SK-N-SH (cell line): ENCODE results near the gene POLR1E. TPM values are rescaled to one million over a fixed set of nuclear protein-coding genes. Genes with fewer than 3 reads are reported as not detected.

Experiments used
- CTCF ChIA-PET: fragments of 300-600, 350-600 bp; formaldehyde crosslinking; extraction: SDS; loops from one replicate; lab custom pipeline; 2021; lab: Yijun Ruan, JAX
- POLR2A ChIA-PET: fragments of 350-600 bp; sonication (Branson Sonifier 250); formaldehyde crosslinking; extraction: SDS; loops from one replicate; lab custom pipeline; 2020; ENCODE audit warnings: antibody characterized with exemption, inconsistent platforms; lab: Yijun Ruan, JAX
- DNase-seq: peaks from one replicate; pipeline ENCODE4 v3.0.0; 2012
- H2AFZ ChIP-seq: fragments of 200-600 bp; sonication (generic); 2 replicates; pipeline ENCODE4 v1.8.1; 2016; ENCODE audit warnings: antibody characterized with exemption, mild to moderate bottlenecking, low read depth
- H3F3A ChIP-seq: fragments of 200-600 bp; sonication (generic); replicated peaks from 2 replicates; pipeline ENCODE3; 2016; ENCODE audit warnings: antibody characterized with exemption, mild to moderate bottlenecking; ENCODE audit not compliant: insufficient read depth
- H3K27ac ChIP-seq, 2 experiments: fragments of 200-500 bp in 1 of 2; fragments of 200-600 bp in 1 of 2; sonication (Bioruptor generic) in 1 of 2; sonication (generic), shearing (Covaris generic) in 1 of 2; 2 replicates each; pipeline versions ENCODE4 v1.5.1 to v1.6.1; 2014 to 2016; ENCODE audit warnings: low read depth in 2 of 2, inconsistent platforms in 1 of 2, low read length in 1 of 2, mild to moderate bottlenecking in 1 of 2, mixed read lengths in 1 of 2
- H3K27me3 ChIP-seq: fragments of 200-600 bp; sonication (generic), shearing (Covaris generic); 2 replicates; pipeline ENCODE4 v1.6.1; 2016; ENCODE audit warnings: mixed run types; ENCODE audit not compliant: insufficient read depth
- H3K36me3 ChIP-seq, 2 experiments: fragments of 200-500 bp in 1 of 2; fragments of 200-600 bp in 1 of 2; sonication (Bioruptor generic) in 1 of 2; sonication (generic) in 1 of 2; replicated peaks in 1 of 2; 2 replicates each; pipeline versions ENCODE3 to v1.5.1; 2014 to 2016; ENCODE audit warnings: low read length in 1 of 2, mild to moderate bottlenecking in 1 of 2; ENCODE audit not compliant: insufficient read depth in 2 of 2, control insufficient read depth in 1 of 2
- H3K4me1 ChIP-seq, 2 experiments: fragments of 200-500 bp in 1 of 2; fragments of 200-600 bp in 1 of 2; sonication (Bioruptor generic) in 1 of 2; sonication (generic), shearing (Covaris generic) in 1 of 2; 2 replicates each; pipeline versions ENCODE4 v1.5.1 to v1.6.1; 2014 to 2016; ENCODE audit warnings: low read depth in 1 of 2, low read length in 1 of 2, mixed run types in 1 of 2; ENCODE audit not compliant: insufficient read depth in 2 of 2, control insufficient read depth in 1 of 2
- H3K4me2 ChIP-seq: fragments of 200-600 bp; sonication (generic), shearing (Covaris generic); 2 replicates; pipeline ENCODE4 v1.6.1; 2017; ENCODE audit warnings: mixed run types
- H3K4me3 ChIP-seq, 2 experiments: fragments of 200-500 bp in 1 of 2; fragments of 200-600 bp in 1 of 2; sonication (Bioruptor generic) in 1 of 2; sonication (generic), shearing (Covaris generic) in 1 of 2; 2 replicates each; pipeline versions ENCODE4 v1.5.1 to v1.8.1; 2014 to 2016; ENCODE audit warnings: low read depth in 2 of 2, inconsistent platforms in 1 of 2, low read length in 1 of 2, mild to moderate bottlenecking in 1 of 2, mixed read lengths in 1 of 2, moderate library complexity in 1 of 2
- H3K79me2 ChIP-seq: fragments of 200-600 bp; sonication (generic); 2 replicates; pipeline ENCODE4 v1.8.1; 2017; ENCODE audit warnings: mild to moderate bottlenecking; ENCODE audit not compliant: insufficient read depth
- H3K9ac ChIP-seq: fragments of 200-600 bp; sonication (generic); 2 replicates; pipeline ENCODE4 v1.6.1; 2017; ENCODE audit warnings: mixed run types
- H3K9me2 ChIP-seq: fragments of 200-600 bp; sonication (generic); 2 replicates; pipeline ENCODE4 v1.6.1; 2017; ENCODE audit warnings: mixed run types
- H3K9me3 ChIP-seq: fragments of 200-600 bp; sonication (generic); 2 replicates; pipeline ENCODE4 v1.6.1; 2017; ENCODE audit warnings: mixed run types, mild to moderate bottlenecking, moderate library complexity
- H4K20me1 ChIP-seq: fragments of 200-600 bp; sonication (generic); 2 replicates; pipeline ENCODE4 v1.6.1; 2017; ENCODE audit warnings: mild to moderate bottlenecking, mixed run types; ENCODE audit not compliant: insufficient read depth
- ELF1 ChIP-seq: IDR thresholded peaks from 2 replicates; pipeline ENCODE4 v1.4.0; 2012
- EZH2phosphoT487 ChIP-seq: fragments of 200-600 bp; sonication (generic); IDR thresholded peaks from 2 replicates; pipeline ENCODE4 v1.6.1; 2017; ENCODE audit warnings: low read depth, mixed run types, mild to moderate bottlenecking, antibody characterized with exemption, moderate library complexity, borderline replicate concordance
- FOXJ3 ChIP-seq: sonication (generic); formaldehyde crosslinking; IDR thresholded peaks from 2 replicates; pipeline ENCODE4 v1.5.1; 2020; ENCODE audit warnings: mild to moderate bottlenecking, missing genetic modification reagents
- GATA2 ChIP-seq: sonication (generic); formaldehyde crosslinking; IDR thresholded peaks from 2 replicates; pipeline ENCODE4 v1.5.0; 2020; ENCODE audit warnings: mild to moderate bottlenecking, missing genetic modification reagents
- NFIC ChIP-seq: IDR thresholded peaks from 2 replicates; pipeline ENCODE4 v1.4.0; 2012; ENCODE audit warnings: borderline replicate concordance
- NRF1 ChIP-seq: IDR thresholded peaks from 2 replicates; pipeline ENCODE4 v1.6.1; 2012; ENCODE audit warnings: low read depth, mild to moderate bottlenecking, low read length
- POLR2AphosphoS5 ChIP-seq: IDR thresholded peaks from 2 replicates; pipeline ENCODE4 v1.6.1; 2012; ENCODE audit warnings: low read depth, low read length
- RXRA ChIP-seq: IDR thresholded peaks from 2 replicates; pipeline ENCODE4 v1.4.0; 2012; ENCODE audit warnings: low read depth, mild to moderate bottlenecking, borderline replicate concordance
- SIN3A ChIP-seq: IDR thresholded peaks from 2 replicates; pipeline ENCODE4 v1.6.1; 2012; ENCODE audit warnings: low read depth, mild to moderate bottlenecking, low read length, moderate library complexity, borderline replicate concordance
- TCF12 ChIP-seq: IDR thresholded peaks from 2 replicates; pipeline ENCODE4 v1.4.0; 2012
- TEAD4 ChIP-seq: IDR thresholded peaks from 2 replicates; pipeline ENCODE4 v1.4.0; 2012; ENCODE audit warnings: mild to moderate bottlenecking, borderline replicate concordance; ENCODE audit not compliant: insufficient read depth
- USF2 ChIP-seq: fragments of 150-350 bp; IDR thresholded peaks from 2 replicates; pipeline ENCODE4 v1.6.1; 2017; ENCODE audit warnings: antibody characterized with exemption, low read length, low read depth, borderline replicate concordance
- YY1 ChIP-seq: IDR thresholded peaks from 2 replicates; pipeline ENCODE4 v1.4.0; 2012; ENCODE audit warnings: low read depth, mild to moderate bottlenecking
- ZBTB33 ChIP-seq: IDR thresholded peaks from 2 replicates; pipeline ENCODE4 v1.4.0; 2012; ENCODE audit warnings: low read depth, borderline replicate concordance
- WGBS: methylation state at CpG from one replicate; pipeline ENCODE4 v1.1.6; 2017; ENCODE audit warnings: low lambda C conversion rate; 5-methylcytosine and 5-hydroxymethylcytosine counted together
- polyA plus RNA-seq, 3 experiments: library from polyadenylated mRNA; depleted of rRNA; stranded (reverse); fragments of >200 nt; gene quantifications; 2 replicates each; pipeline ENCODE4 v1.2.3, GENCODE V29; 2012
- TF ChIP-seq, protein P1 (sequence below): IDR thresholded peaks from 2 replicates; pipeline ENCODE4; 2012
- TF ChIP-seq, protein P2 (sequence below): IDR thresholded peaks from 2 replicates; pipeline ENCODE4 v1.6.1; 2012; ENCODE audit warnings: mild to moderate bottlenecking, low read depth, low read length, moderate library complexity

POLR1E gene
- polyA plus RNA-seq, 1 of the 3 experiments (the other 2 are of a cell fraction), result 38.8 TPM

GRCh38 chr9:37444890-37445289 is 40.9 kb upstream of the POLR1E start:
- no peak overlapping the region for H3K4me3 ChIP-seq
- peaks cover 0 to 8% of the 10 kb centered on the region in 2 experiments; a peak in 2 of 4 replicates for H3K4me1 ChIP-seq
- ChIA-PET CTCF (no interaction called here), POLR2A (no interaction called here)
- no peak overlapping the region for H3K27ac ChIP-seq
- no peak overlapping the region for H3K9ac ChIP-seq
- 87% methylated on average over 2 of the region's 2 CpGs for WGBS
- no peak for DNase-seq
- H3K9me3 ChIP-seq, result no peaks in the 10 kb centered on the region
- no peaks in the 10 kb centered on the region for H3K27me3 ChIP-seq
- H3K9me2 ChIP-seq, result no peaks in the 10 kb centered on the region
- peaks cover 70% of the 10 kb centered on the region for H4K20me1 ChIP-seq
- TF ChIP-seq NRF1 (no peak), ELF1 (no peak), RXRA (no peak), TEAD4 (no peak), USF2 (no peak), EZH2phosphoT487 (no peak), POLR2AphosphoS5 (no peak), GATA2 (CRISPR knock-in tag) (no peak), NFIC (no peak), ZBTB33 (no peak), TCF12 (no peak), SIN3A (no peak), FOXJ3 (CRISPR knock-in tag) (no peak), YY1 (no peak)
- TF ChIP-seq, protein P1, sequence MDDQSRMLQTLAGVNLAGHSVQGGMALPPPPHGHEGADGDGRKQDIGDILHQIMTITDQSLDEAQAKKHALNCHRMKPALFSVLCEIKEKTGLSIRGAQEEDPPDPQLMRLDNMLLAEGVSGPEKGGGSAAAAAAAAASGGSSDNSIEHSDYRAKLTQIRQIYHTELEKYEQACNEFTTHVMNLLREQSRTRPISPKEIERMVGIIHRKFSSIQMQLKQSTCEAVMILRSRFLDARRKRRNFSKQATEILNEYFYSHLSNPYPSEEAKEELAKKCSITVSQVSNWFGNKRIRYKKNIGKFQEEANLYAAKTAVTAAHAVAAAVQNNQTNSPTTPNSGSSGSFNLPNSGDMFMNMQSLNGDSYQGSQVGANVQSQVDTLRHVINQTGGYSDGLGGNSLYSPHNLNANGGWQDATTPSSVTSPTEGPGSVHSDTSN, result no peak
- TF ChIP-seq, protein P2, sequence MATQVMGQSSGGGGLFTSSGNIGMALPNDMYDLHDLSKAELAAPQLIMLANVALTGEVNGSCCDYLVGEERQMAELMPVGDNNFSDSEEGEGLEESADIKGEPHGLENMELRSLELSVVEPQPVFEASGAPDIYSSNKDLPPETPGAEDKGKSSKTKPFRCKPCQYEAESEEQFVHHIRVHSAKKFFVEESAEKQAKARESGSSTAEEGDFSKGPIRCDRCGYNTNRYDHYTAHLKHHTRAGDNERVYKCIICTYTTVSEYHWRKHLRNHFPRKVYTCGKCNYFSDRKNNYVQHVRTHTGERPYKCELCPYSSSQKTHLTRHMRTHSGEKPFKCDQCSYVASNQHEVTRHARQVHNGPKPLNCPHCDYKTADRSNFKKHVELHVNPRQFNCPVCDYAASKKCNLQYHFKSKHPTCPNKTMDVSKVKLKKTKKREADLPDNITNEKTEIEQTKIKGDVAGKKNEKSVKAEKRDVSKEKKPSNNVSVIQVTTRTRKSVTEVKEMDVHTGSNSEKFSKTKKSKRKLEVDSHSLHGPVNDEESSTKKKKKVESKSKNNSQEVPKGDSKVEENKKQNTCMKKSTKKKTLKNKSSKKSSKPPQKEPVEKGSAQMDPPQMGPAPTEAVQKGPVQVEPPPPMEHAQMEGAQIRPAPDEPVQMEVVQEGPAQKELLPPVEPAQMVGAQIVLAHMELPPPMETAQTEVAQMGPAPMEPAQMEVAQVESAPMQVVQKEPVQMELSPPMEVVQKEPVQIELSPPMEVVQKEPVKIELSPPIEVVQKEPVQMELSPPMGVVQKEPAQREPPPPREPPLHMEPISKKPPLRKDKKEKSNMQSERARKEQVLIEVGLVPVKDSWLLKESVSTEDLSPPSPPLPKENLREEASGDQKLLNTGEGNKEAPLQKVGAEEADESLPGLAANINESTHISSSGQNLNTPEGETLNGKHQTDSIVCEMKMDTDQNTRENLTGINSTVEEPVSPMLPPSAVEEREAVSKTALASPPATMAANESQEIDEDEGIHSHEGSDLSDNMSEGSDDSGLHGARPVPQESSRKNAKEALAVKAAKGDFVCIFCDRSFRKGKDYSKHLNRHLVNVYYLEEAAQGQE, result no peak
- H3K4me2 ChIP-seq, result no peak overlapping the region
- H3F3A ChIP-seq, result peaks cover 6% of the 10 kb centered on the region
- H2AFZ ChIP-seq, result no peak overlapping the region
- H3K36me3 ChIP-seq, result peaks cover 27 to 48% of the 10 kb centered on the region in 2 experiments
- peaks cover 87% of the 10 kb centered on the region for H3K79me2 ChIP-seq
